HG02763 (cell line): Measurements from ENCODE around the gene HNRNPA3.
"Not testable (repeated sequence)": the region's sequence is repeated elsewhere in the genome, so short reads cannot be mapped to it uniquely, and the experiment has no call there.

Source experiments
- ATAC-seq: cut with Tn5 transposase; IDR thresholded peaks from one replicate; pipeline ENCODE4 v1.9.1; 2021; ENCODE audit warnings: mild to moderate bottlenecking, moderate library complexity; ENCODE audit not compliant: unreplicated experiment

HNRNPA3 gene

GRCh38 chr2:177212106-177212890 is at the start of gene HNRNPA3:
TSS of gene HNRNPA3 (plus strand) at chr2:177212794. CDS start at chr2:177212800, 6 bp downstream.
- peak; percentile 93 for ATAC-seq

- ATAC-seq, result no peak
Measured at GRCh38 chr2:177164131-177164530, 48.5 kb upstream of the HNRNPA3 start.

GRCh38 chr2:177164584-177165052 is 48.0 kb upstream of the HNRNPA3 start:
- peak; percentile 55 for ATAC-seq

- no peak for ATAC-seq
Measured at GRCh38 chr2:177165061-177165583, 47.5 kb upstream of the HNRNPA3 start.

GRCh38 chr2:177165721-177166711 is 46.6 kb upstream of the HNRNPA3 start:
- peak; percentile 56 for ATAC-seq

- ATAC-seq, result no peak
Measured at GRCh38 chr2:177169810-177170514, 42.6 kb upstream of the HNRNPA3 start.

GRCh38 chr2:177171418-177171865 is 41.2 kb upstream of the HNRNPA3 start:
- ATAC-seq, result no peak

- no peak for ATAC-seq
Measured at GRCh38 chr2:177172034-177172880, 40.3 kb upstream of the HNRNPA3 start.

- no peak for ATAC-seq
Measured at GRCh38 chr2:177174486-177174885, 38.1 kb upstream of the HNRNPA3 start.

GRCh38 chr2:177175917-177176668 is 36.5 kb upstream of the HNRNPA3 start:
- no peak for ATAC-seq

- no peak for ATAC-seq
Measured at GRCh38 chr2:177178797-177179196, 33.8 kb upstream of the HNRNPA3 start.

GRCh38 chr2:177179227-177179626 is 33.4 kb upstream of the HNRNPA3 start:
- no peak for ATAC-seq

- ATAC-seq, result not testable (repeated sequence)
Measured at GRCh38 chr2:177179671-177180070, 32.9 kb upstream of the HNRNPA3 start.

- ATAC-seq, result no peak
Measured at GRCh38 chr2:177180269-177181000, 32.2 kb upstream of the HNRNPA3 start.

GRCh38 chr2:177183860-177184259 is 28.7 kb upstream of the HNRNPA3 start:
- no peak for ATAC-seq

- no peak for ATAC-seq
Measured at GRCh38 chr2:177184606-177185005, 28.0 kb upstream of the HNRNPA3 start.

- ATAC-seq, result not testable (repeated sequence)
Measured at GRCh38 chr2:177186038-177186437, 26.6 kb upstream of the HNRNPA3 start.

GRCh38 chr2:177187631-177188312 is 24.8 kb upstream of the HNRNPA3 start:
- ATAC-seq, result no peak
